ENCODE measurements around the gene PRDX6. TPM values are rescaled to one million over a fixed set of nuclear protein-coding genes. Genes with fewer than 3 reads are reported as not detected.
A peak's percentile ranks its signal among the peaks of the same experiment; 100 is the strongest.
"Not testable (repeated sequence)": the region's sequence is repeated elsewhere in the genome, so short reads cannot be mapped to it uniquely, and the experiment has no call there.

Gene PRDX6
- total and polyA plus RNA-seq, 2 of the 4 experiments (the other 2 are of a cell fraction): 373 to 426 TPM

GRCh38 chr1:173462666-173463065, 14.5 kb upstream of the PRDX6 start:
- BruUV-seq (replicated peaks): not testable (repeated sequence)
- no CpG with 5 or more reads among the region's 2 CpGs for WGBS, 2 experiments (ENCODE audit: extremely low coverage in 2 of 2, insufficient read length in 1 of 2)

DNA sequence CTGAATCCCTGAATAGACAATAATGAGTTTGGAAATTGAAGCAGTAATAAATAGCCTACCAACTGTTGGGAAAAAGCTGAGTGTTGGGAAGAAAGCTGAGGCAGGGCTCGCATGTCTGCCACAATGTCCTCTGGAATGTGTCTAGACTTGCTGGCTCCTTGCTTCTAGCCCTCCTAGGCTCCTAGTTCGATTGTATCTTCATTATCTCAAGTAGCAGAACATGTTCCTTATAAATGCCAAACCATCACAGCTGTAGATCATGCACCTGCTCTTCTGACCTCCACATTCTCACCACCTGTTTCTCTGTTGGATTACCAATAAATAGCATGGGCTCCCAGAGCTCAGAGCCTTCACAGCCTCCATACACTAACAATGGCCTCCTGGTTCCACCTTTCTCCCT, 12.9 kb upstream of the PRDX6 start:
- H3K9me3 ChIP-seq (ENCODE audit: control insufficient read depth, insufficient read depth, low read length); intact Hi-C loops (cut with micrococcal nuclease); DNase-seq; H3K23ac ChIP-seq (ENCODE audit: low read depth, low read length); H3K4me3 ChIP-seq (ENCODE audit: insufficient read depth, low read depth, low read length); ATAC-seq (ENCODE audit: low read depth); dilution Hi-C loops (cut with HindIII; ENCODE audit: low sequenced_read_pairs, unreplicated experiment); CTCF ChIA-PET; H3K9ac ChIP-seq (ENCODE audit: low read depth, low read length); H2BK5ac ChIP-seq (ENCODE audit: low read depth, low read length, poor library complexity, severe bottlenecking); H4K8ac ChIP-seq (ENCODE audit: low read depth in 2 of 2, low read length in 2 of 2); H3K18ac ChIP-seq (ENCODE audit: low read depth, low read length); POLR2A ChIA-PET (ENCODE audit: unreplicated experiment); BruUV-seq (replicated peaks); H2AFZ ChIP-seq (replicated peaks; ENCODE audit: low read length, poor library complexity); in situ Hi-C loops (cut with MboI; ENCODE audit: low sequenced_read_pairs); H3K56ac ChIP-seq (ENCODE audit: extremely low read depth, insufficient read depth, low read length); H2AK5ac ChIP-seq (ENCODE audit: low read depth, low read length); H4K91ac ChIP-seq (ENCODE audit: insufficient read depth, low read depth, low read length); H4K20me1 ChIP-seq (ENCODE audit: insufficient read depth, low read length); H2BK15ac ChIP-seq (ENCODE audit: low read depth, low read length); H3K4me2 ChIP-seq (ENCODE audit: low read depth, low read length); H2AK9ac ChIP-seq (replicated peaks; ENCODE audit: low read depth, low read length, poor library complexity); H3K27ac ChIP-seq (ENCODE audit: insufficient read depth, low read length); H3K4ac ChIP-seq (ENCODE audit: low read depth, low read length); H3K4me1 ChIP-seq (ENCODE audit: control insufficient read depth, insufficient read depth, low read length); H3K27me3 ChIP-seq (ENCODE audit: control insufficient read depth, insufficient read depth, low read length); H2BK120ac ChIP-seq (ENCODE audit: low read depth, low read length); H2BK20ac ChIP-seq (ENCODE audit: low read depth, low read length); H3K14ac ChIP-seq (replicated peaks; ENCODE audit: low read depth, low read length); H3K9me1 ChIP-seq (ENCODE audit: insufficient read depth, low read length); H4K5ac ChIP-seq (ENCODE audit: low read depth, low read length): not testable (repeated sequence)
- Histone ChIP-seq H3K79me1 (ENCODE audit: low read depth in 1 of 2, low read length in 2 of 2) (peaks cover 10 to 14% of the 10 kb centered on the region in 2 experiments; a peak in 3 of 4 replicates), H3K36me3 (ENCODE audit: control insufficient read depth, insufficient read depth, low read length) (peaks cover 11% of the 10 kb centered on the region)
- WGBS, 2 experiments (ENCODE audit: extremely low coverage in 2 of 2, insufficient read length in 1 of 2): 61% methylated on average over 2 of the region's 2 CpGs; no CpG with 5 or more reads in 1 of the 2 experiments

More at GRCh38 chr1:173462666-173463065, 14.5 kb upstream of the PRDX6 start:
- ATAC-seq (ENCODE audit: low read depth); H3K79me1 ChIP-seq (ENCODE audit: low read depth in 1 of 2, low read length in 2 of 2); H3K4me2 ChIP-seq (ENCODE audit: low read depth, low read length); H3K27ac ChIP-seq (ENCODE audit: insufficient read depth, low read length); H3K18ac ChIP-seq (ENCODE audit: low read depth, low read length); H3K4me3 ChIP-seq (ENCODE audit: insufficient read depth, low read depth, low read length); POLR2A ChIA-PET (ENCODE audit: unreplicated experiment); CTCF ChIA-PET; H3K9me1 ChIP-seq (ENCODE audit: insufficient read depth, low read length); H2BK120ac ChIP-seq (ENCODE audit: low read depth, low read length); H4K91ac ChIP-seq (ENCODE audit: insufficient read depth, low read depth, low read length); dilution Hi-C loops (cut with HindIII; ENCODE audit: low sequenced_read_pairs, unreplicated experiment); H3K4ac ChIP-seq (ENCODE audit: low read depth, low read length); H3K14ac ChIP-seq (replicated peaks; ENCODE audit: low read depth, low read length); H3K9me3 ChIP-seq (ENCODE audit: control insufficient read depth, insufficient read depth, low read length); in situ Hi-C loops (cut with MboI; ENCODE audit: low sequenced_read_pairs); H2AK5ac ChIP-seq (ENCODE audit: low read depth, low read length); H2BK15ac ChIP-seq (ENCODE audit: low read depth, low read length); H3K56ac ChIP-seq (ENCODE audit: extremely low read depth, insufficient read depth, low read length); intact Hi-C loops (cut with micrococcal nuclease); H3K4me1 ChIP-seq (ENCODE audit: control insufficient read depth, insufficient read depth, low read length); H3K27me3 ChIP-seq (ENCODE audit: control insufficient read depth, insufficient read depth, low read length); H2AK9ac ChIP-seq (replicated peaks; ENCODE audit: low read depth, low read length, poor library complexity); H4K5ac ChIP-seq (ENCODE audit: low read depth, low read length); H3K9ac ChIP-seq (ENCODE audit: low read depth, low read length); H2BK20ac ChIP-seq (ENCODE audit: low read depth, low read length); H3K23ac ChIP-seq (ENCODE audit: low read depth, low read length); H4K20me1 ChIP-seq (ENCODE audit: insufficient read depth, low read length); H2BK5ac ChIP-seq (ENCODE audit: low read depth, low read length, poor library complexity, severe bottlenecking); H2AFZ ChIP-seq (replicated peaks; ENCODE audit: low read length, poor library complexity); H4K8ac ChIP-seq (ENCODE audit: low read depth in 2 of 2, low read length in 2 of 2): not testable (repeated sequence)
- DNase-seq: peak; percentile 30
- peaks cover 11% of the 10 kb centered on the region for H3K36me3 ChIP-seq (ENCODE audit: control insufficient read depth, insufficient read depth, low read length)

Data from IMR-90 (cell line).